Lung (tissue), 12 donors: Measurements from ENCODE around the gene MAP7D3. TPM values are rescaled to one million over a fixed set of nuclear protein-coding genes. Genes with fewer than 3 reads are reported as not detected.

ENCODE experiments used
- ATAC-seq: fragments of 200-7000 bp; cut with Tn5 transposase; one replicate; pipeline ENCODE4 v1.9.1; 2020; ENCODE audit warnings: moderate number of reproducible peaks; ENCODE audit not compliant: insufficient read depth, low FRiP score
- DNase-seq, 3 donors: peaks; one replicate each; pipeline ENCODE4 v3.0.0-alpha.2; 2013 to 2017
- H3K27ac ChIP-seq, 2 donors: one replicate each; pipeline ENCODE4 v1.5.1; 2013; ENCODE audit warnings: mild to moderate bottlenecking in 2 of 2, moderate library complexity in 2 of 2, control low read depth in 1 of 2, inconsistent platforms in 1 of 2, low read depth in 1 of 2, low read length in 1 of 2
- H3K27me3 ChIP-seq, 3 donors: one replicate each; pipeline ENCODE4 v1.5.1; 2013; ENCODE audit warnings: low read length in 2 of 3; ENCODE audit not compliant: control insufficient read depth in 3 of 3, insufficient read depth in 3 of 3
- H3K36me3 ChIP-seq, 4 donors: one replicate each; pipeline ENCODE4 v1.5.1; 2013; ENCODE audit warnings: low read length in 4 of 4, mild to moderate bottlenecking in 1 of 4, moderate library complexity in 1 of 4; ENCODE audit not compliant: control insufficient read depth in 4 of 4, insufficient read depth in 4 of 4
- H3K4me1 ChIP-seq, 5 donors: one replicate each; pipeline ENCODE4 v1.5.1; 2013; ENCODE audit warnings: low read length in 5 of 5, mild to moderate bottlenecking in 2 of 5, moderate library complexity in 1 of 5; ENCODE audit not compliant: control insufficient read depth in 5 of 5, insufficient read depth in 5 of 5
- H3K4me3 ChIP-seq: one replicate; pipeline ENCODE4 v1.5.1; 2013; ENCODE audit warnings: mild to moderate bottlenecking, control low read depth, moderate library complexity
- H3K9ac ChIP-seq, 2 donors: one replicate each; pipeline ENCODE4 v1.5.1; 2013; ENCODE audit warnings: low read length in 2 of 2, control low read depth in 1 of 2; ENCODE audit not compliant: insufficient read depth in 1 of 2
- H3K9me3 ChIP-seq, 4 donors: one replicate each; pipeline ENCODE4 v1.5.1; 2013; ENCODE audit warnings: low read length in 3 of 4, mild to moderate bottlenecking in 1 of 4, moderate library complexity in 1 of 4; ENCODE audit not compliant: control insufficient read depth in 4 of 4, insufficient read depth in 3 of 4
- WGBS, 2 donors: extraction: QIAGEN DNeasy Blood & Tissue Kit; methylation state at CpG; one replicate each; pipeline ENCODE4 v1.1.7; 2013; 5-methylcytosine and 5-hydroxymethylcytosine counted together
- polyA plus RNA-seq, 2 donors: library from polyadenylated mRNA; stranded (reverse); fragments of 200-250 nt; gene quantifications; one replicate each; pipeline ENCODE4 v1.2.1, GENCODE V29; 2013
- total RNA-seq, 2 donors: library from RNA; depleted of rRNA in 1 of 2; stranded (reverse); fragments of >200 nt in 1 of 2; gene quantifications; one replicate each; pipeline ENCODE4 v1.2.1, GENCODE V29; 2014 to 2021
- TF ChIP-seq, protein P1 (sequence below): IDR thresholded peaks from 2 replicates; pipeline ENCODE4 v1.5.1; 2012; ENCODE audit warnings: mild to moderate bottlenecking; ENCODE audit errors: control extremely low read depth, extremely low read depth
- donor health status: control.
- donor health status: control.
- donor health status: Bipolar disorder and iron deficiency.
- donor health status: healthy.
- donor health status: DM: yes; HTN: yes; CAD: no.

The MAP7D3 gene
- total and polyA plus RNA-seq, 4 donors = 4.0 to 10.5 (median 6.5) TPM

DNA sequence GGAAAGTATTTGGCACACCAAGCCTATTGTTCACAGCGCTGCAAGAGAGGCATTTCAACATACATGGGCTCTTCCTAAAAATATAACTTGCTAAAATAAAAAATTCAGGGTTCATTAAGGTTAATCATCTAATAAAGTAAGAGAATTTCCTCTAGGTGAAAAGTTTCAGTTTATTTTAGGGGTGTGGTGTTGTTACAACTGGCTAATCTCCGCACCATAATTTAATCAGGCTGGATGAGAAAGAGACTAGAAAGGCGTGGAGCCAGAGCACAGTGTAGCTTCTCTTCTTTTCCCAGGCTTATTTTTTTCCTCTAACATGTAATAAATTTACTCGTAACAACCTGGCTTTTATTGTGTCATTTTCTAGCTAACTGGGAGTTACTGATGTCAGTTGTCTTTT is 56.0 kb downstream of the MAP7D3 start:
- peaks cover 0 to 2% (median 0%) of the 10 kb centered on the region in 4 donors for H3K9me3 ChIP-seq
- peaks cover 0 to 26% (median 4%) of the 10 kb centered on the region in 5 donors for H3K4me1 ChIP-seq

DNA sequence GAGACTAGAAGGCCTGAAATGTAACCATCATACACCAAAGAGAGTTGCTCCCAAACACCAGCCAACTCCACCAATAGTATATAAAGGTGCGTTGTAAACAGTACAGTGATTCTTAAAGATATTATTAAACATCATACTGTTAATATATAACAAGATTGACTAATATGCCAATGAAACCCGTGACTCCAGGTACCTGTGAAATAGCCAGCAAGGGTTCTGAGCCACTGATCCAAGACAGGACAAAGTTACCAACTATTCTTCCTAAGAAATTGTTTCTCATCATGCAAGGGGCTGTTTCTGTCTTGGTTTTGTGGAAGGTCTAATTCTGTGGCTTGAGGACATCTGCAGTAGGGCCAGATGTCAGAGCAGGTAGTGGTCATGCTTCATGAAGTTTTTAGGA is 56.7 kb downstream of the MAP7D3 start:
- TF ChIP-seq, protein P1, sequence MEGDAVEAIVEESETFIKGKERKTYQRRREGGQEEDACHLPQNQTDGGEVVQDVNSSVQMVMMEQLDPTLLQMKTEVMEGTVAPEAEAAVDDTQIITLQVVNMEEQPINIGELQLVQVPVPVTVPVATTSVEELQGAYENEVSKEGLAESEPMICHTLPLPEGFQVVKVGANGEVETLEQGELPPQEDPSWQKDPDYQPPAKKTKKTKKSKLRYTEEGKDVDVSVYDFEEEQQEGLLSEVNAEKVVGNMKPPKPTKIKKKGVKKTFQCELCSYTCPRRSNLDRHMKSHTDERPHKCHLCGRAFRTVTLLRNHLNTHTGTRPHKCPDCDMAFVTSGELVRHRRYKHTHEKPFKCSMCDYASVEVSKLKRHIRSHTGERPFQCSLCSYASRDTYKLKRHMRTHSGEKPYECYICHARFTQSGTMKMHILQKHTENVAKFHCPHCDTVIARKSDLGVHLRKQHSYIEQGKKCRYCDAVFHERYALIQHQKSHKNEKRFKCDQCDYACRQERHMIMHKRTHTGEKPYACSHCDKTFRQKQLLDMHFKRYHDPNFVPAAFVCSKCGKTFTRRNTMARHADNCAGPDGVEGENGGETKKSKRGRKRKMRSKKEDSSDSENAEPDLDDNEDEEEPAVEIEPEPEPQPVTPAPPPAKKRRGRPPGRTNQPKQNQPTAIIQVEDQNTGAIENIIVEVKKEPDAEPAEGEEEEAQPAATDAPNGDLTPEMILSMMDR = no peak
- Histone ChIP-seq H3K4me3 (no peak overlapping the region), H3K27me3 (peaks cover 0 to 6% (median 4%) of the 10 kb centered on the region in 3 donors), H3K27ac (peak overlapping the region in 1 of 2 donors; percentile 87), H3K4me1 (peaks cover 0 to 30% (median 4%) of the 10 kb centered on the region in 5 donors), H3K9ac (no peak overlapping the region), H3K36me3 (no peaks in the 10 kb centered on the region), H3K9me3 (peaks cover 0 to 2% (median 0%) of the 10 kb centered on the region in 4 donors)
- ATAC-seq (no peak), DNase-seq (no peak)
- 77 to 92% methylated on average over 2 of the region's 2 CpGs for WGBS, 2 donors

More for the DNA sequence above, 56.0 kb downstream of the MAP7D3 start:
- TF ChIP-seq, protein P1 = no peak
- 61 to 64% methylated on average over 4 of the region's 4 CpGs for WGBS, 2 donors
- Histone ChIP-seq H3K36me3 (no peaks in the 10 kb centered on the region), H3K27me3 (peaks cover 0 to 7% (median 4%) of the 10 kb centered on the region in 3 donors), H3K9ac (no peak overlapping the region), H3K27ac (peak overlapping the region in 1 of 2 donors; percentile 94), H3K4me3 (no peak overlapping the region)
- ATAC-seq (no peak), DNase-seq (no peak)

DNA sequence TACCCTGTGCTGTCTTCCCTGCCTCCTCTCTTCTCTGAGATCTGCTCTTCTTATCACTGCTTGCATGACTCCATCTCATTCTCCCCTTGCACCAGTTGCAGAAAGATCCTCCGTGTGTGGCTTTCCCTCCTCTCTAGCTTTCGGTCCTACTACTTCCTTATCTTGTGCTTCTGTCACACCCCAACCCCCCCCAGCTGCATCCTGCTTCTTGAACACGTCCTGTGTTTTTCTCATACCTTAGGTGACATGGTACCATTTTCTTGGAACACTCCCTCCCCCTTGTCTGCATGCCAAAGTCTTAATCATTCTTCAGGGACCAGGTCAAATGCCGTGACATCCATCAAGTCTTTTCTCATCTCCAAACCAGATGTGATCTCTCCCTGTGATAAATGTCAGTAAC is 57.4 kb downstream of the MAP7D3 start:
- Histone ChIP-seq H3K9me3 (peaks cover 0 to 2% (median 0%) of the 10 kb centered on the region in 4 donors), H3K4me1 (peaks cover 0 to 37% (median 4%) of the 10 kb centered on the region in 5 donors), H3K36me3 (no peaks in the 10 kb centered on the region), H3K27ac (peak overlapping the region in 1 of 2 donors; percentile 87), H3K4me3 (no peak overlapping the region), H3K27me3 (peaks cover 0 to 4% (median 3%) of the 10 kb centered on the region in 3 donors), H3K9ac (no peak overlapping the region)
- DNase-seq (no peak), ATAC-seq (no peak)
- 8 to 35% methylated on average over 4 of the region's 4 CpGs for WGBS, 2 donors
- TF ChIP-seq, protein P1 = no peak

DNA sequence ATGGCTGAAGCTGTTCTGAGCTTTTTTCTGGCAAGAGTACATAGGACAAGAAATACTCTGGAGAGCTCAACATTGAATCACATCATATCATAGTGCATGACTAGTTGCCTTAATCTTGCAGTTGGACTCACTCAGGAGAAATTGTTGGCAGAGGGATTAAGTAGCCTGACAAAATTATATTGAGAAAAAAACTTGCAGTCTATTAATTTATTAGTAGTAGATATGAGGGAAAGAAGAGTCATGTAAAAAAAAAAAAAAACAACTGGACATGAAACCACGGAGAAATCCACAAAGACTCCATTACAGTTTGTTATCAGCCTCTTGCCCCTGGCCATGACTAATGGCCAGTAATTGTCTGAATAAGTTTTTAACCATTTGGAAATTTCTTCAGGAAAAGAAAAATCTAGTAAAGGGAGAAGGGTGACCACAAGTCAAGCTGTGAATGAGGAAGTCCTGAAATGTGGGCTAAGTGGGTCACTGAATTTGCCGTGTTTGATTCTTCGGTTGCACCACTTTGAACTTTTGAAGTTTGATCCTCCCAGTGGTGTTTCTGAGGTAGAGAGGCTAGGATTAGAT is 58.3 kb downstream of the MAP7D3 start:
- Histone ChIP-seq H3K9ac (no peak overlapping the region), H3K27me3 (peaks cover 0 to 4% (median 3%) of the 10 kb centered on the region in 3 donors), H3K27ac (peak overlapping the region in 1 of 2 donors; percentile 87), H3K36me3 (no peaks in the 10 kb centered on the region), H3K4me3 (no peak overlapping the region), H3K9me3 (peaks cover 0 to 2% (median 0%) of the 10 kb centered on the region in 4 donors), H3K4me1 (peaks cover 0 to 37% (median 4%) of the 10 kb centered on the region in 5 donors)
- ATAC-seq (peak; percentile 13), DNase-seq (no peak)
- TF ChIP-seq, protein P1 = no peak
- WGBS, 2 donors = 9 to 60% methylated on average over 3 of the region's 3 CpGs
